Retinal pigment epithelial cell (primary cell): ENCODE measurements around the gene LAGE3.

Experiments
- DNase-seq: peaks from one replicate; pipeline ENCODE4 v3.0.0-alpha.2; 2010; ENCODE audit warnings: low read depth
- H3K4me3 ChIP-seq: 2 replicates; pipeline ENCODE4 v1.5.1; 2011; ENCODE audit warnings: mild to moderate bottlenecking, low read length, control low read depth, moderate library complexity
- CTCF ChIP-seq: conservative IDR thresholded peaks from 2 replicates; pipeline ENCODE4 v1.5.1; 2011; ENCODE audit warnings: low read depth, low read length, control low read depth, inconsistent platforms

LAGE3 gene

DNA sequence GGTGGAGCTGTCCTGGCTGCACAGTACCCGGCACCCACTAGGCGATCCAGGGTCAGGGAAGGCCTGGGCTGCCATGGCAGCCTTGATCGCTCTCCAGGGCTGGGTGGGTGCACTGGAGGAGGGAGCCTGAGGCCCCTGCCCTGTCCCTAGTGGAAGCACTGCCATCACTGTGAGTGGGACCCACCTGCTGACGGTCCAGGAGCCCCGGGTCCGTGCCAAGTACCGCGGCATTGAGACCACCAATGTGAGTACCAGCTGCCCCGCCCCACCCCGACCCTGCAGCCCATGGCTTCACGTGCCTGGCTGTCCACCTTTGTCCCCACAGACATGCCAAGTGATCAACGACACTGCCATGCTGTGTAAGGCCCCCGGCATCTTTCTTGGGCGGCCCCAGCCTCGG lies 12.2 kb downstream of the LAGE3 start:
- H3K4me3 ChIP-seq, result no peak overlapping the region
- DNase-seq, result no peak
- TF ChIP-seq CTCF, result no peak

GRCh38 chrX:154466036-154466435 lies 13.0 kb downstream of the LAGE3 start:
- H3K4me3 ChIP-seq, result no peak overlapping the region
- no peak for DNase-seq
- no peak for TF ChIP-seq CTCF

DNA sequence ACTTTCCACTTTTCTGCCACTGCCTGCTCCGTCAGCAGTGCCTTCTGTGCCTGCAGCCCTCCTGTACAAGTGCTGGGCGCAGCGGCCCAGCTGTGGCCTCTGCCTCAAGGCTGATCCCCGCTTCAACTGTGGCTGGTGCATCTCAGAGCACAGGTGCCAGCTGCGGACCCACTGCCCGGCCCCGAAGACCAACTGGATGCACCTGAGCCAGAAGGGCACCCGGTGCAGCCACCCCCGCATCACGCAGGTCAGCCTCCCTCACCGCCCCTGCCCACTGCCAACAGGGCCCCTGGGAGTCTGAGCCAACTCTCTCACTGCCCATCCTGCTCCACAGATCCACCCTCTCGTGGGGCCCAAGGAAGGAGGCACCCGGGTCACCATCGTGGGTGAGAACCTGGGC lies 13.5 kb downstream of the LAGE3 start:
- no peak for TF ChIP-seq CTCF
- no peak for DNase-seq
- H3K4me3 ChIP-seq, result no peak overlapping the region

DNA sequence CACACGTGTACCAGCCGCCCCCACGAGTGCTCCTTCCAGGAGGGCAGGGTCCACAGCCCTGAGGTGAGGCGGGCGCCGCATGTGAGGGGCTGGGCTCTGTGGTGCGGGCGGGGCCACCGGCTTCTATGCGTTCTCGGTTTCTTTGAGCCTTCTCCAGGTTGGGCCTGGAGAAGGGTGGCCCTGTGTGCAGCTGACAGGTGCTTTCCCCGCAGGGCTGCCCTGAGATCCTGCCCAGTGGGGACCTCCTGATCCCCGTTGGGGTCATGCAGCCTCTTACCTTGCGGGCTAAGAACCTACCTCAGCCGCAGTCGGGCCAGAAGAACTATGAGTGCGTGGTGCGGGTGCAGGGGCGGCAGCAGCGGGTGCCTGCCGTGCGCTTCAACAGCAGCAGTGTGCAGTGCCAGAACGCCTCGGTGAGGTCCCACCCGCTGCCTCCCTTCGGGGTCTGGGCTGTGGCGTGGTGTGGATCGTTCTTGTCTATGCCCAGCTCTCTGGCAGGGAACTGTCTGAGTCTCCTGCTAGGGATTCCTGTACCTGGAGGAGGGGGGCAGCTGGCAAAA lies 14.2 kb downstream of the LAGE3 start:
- no peak for TF ChIP-seq CTCF
- no peak for DNase-seq
- H3K4me3 ChIP-seq, result no peak overlapping the region

DNA sequence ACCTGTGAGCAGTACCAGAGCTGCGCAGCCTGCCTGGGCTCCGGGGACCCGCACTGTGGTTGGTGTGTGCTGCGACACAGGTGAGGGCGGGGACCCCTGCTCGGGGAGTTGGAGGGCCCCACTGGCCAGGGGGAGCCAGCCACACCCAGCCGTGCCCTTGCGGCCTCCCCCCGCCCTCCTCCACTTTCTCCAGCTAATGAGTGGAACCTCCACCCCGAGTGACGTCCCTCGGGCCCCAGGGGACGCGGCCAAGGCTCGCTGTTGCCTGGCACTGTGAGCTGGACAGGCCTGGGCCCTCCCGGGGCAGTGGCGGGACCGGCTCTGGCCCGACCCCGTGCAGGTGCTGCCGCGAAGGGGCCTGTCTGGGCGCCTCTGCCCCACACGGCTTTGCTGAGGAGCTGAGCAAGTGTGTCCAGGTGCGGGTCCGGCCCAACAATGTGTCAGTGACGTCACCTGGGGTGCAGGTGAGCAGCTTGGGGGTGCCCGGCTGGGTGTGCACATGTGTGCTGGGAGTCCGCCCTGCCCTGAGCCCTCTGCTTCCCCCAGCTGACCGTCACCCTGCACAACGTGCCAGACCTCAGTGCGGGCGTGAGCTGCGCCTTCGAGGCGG lies 15.4 kb downstream of the LAGE3 start:
- DNase-seq, result no peak
- no peak overlapping the region for H3K4me3 ChIP-seq
- TF ChIP-seq CTCF, result no peak

DNA sequence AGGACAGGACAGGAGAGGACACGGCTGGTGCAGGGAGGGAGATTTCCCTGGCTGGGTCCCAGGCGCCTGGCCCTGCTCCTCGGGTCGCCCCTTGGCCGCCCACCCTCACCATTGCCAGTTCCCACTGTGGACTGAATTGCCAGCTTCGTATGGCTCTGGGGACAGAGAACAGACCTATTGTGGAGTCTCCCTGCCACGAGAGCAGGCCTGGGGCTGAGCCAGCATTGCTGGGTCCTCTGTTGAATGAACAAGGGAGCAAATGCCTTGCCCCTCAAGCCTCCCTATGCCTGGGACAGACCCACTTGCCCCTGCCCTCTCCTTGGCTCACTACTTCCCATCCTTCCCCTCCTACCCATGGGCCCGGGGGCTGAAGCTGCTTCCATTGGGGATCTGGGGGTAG lies 16.7 kb downstream of the LAGE3 start:
- H3K4me3 ChIP-seq, result no peak overlapping the region
- no peak for DNase-seq
- no peak for TF ChIP-seq CTCF

DNA sequence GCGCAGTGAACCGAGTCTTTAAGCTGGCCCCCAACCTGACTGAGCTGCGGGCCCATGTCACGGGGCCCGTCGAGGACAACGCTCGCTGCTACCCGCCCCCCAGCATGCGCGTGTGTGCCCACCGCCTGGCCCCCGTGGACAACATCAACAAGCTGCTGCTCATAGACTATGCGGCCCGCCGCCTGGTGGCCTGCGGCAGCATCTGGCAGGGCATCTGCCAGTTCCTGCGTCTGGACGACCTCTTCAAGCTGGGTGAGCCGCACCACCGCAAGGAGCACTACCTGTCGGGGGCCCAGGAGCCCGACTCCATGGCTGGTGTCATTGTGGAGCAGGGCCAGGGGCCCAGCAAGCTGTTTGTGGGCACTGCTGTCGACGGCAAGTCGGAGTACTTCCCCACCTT lies 18.8 kb downstream of the LAGE3 start:
- H3K4me3 ChIP-seq, result no peak overlapping the region
- TF ChIP-seq CTCF, result no peak
- DNase-seq, result no peak
